GM10847 (cell line): ENCODE measurements around the gene DGKB.

Source experiments
- POLR2A ChIP-seq: IDR thresholded peaks from 2 replicates; pipeline ENCODE4 v1.6.1; 2011; ENCODE audit not compliant: insufficient read length; ENCODE audit errors: extremely low read depth

The DGKB gene

GRCh38 chr7:14902589-14903067 is at the start of gene DGKB:
Gene DGKB (minus strand): TSS chr7:14902751.
- no peak for TF ChIP-seq POLR2A

- TF ChIP-seq POLR2A: no peak
Observed at GRCh38 chr7:14950013-14950412, 47.5 kb upstream of the DGKB start.

GRCh38 chr7:14938181-14938580 is 35.6 kb upstream of the DGKB start:
- no peak for TF ChIP-seq POLR2A

GRCh38 chr7:14937581-14937980 is 35.0 kb upstream of the DGKB start:
- TF ChIP-seq POLR2A: no peak

GRCh38 chr7:14936554-14936953 is 34.0 kb upstream of the DGKB start:
- TF ChIP-seq POLR2A: no peak

- no peak for TF ChIP-seq POLR2A
Observed at GRCh38 chr7:14934839-14935238, 32.3 kb upstream of the DGKB start.

GRCh38 chr7:14931511-14932215 is 29.1 kb upstream of the DGKB start:
- no peak for TF ChIP-seq POLR2A

GRCh38 chr7:14924398-14924797 is 21.8 kb upstream of the DGKB start:
- TF ChIP-seq POLR2A: no peak

- TF ChIP-seq POLR2A: no peak
Observed at GRCh38 chr7:14911077-14911476, 8.5 kb upstream of the DGKB start.

- TF ChIP-seq POLR2A: no peak
Observed at GRCh38 chr7:14908697-14909096, 6.1 kb upstream of the DGKB start.

GRCh38 chr7:14905764-14906163 is 3.2 kb upstream of the DGKB start:
- TF ChIP-seq POLR2A: no peak

- no peak for TF ChIP-seq POLR2A
Observed at GRCh38 chr7:14900051-14900450, 2.5 kb downstream of the DGKB start.

GRCh38 chr7:14899030-14899429 is 3.5 kb downstream of the DGKB start:
- no peak for TF ChIP-seq POLR2A

GRCh38 chr7:14896461-14896860 is 6.1 kb downstream of the DGKB start:
- no peak for TF ChIP-seq POLR2A

- TF ChIP-seq POLR2A: no peak
Observed at GRCh38 chr7:14894826-14895225, 7.7 kb downstream of the DGKB start.

- no peak for TF ChIP-seq POLR2A
Observed at GRCh38 chr7:14892961-14893360, 9.6 kb downstream of the DGKB start.

GRCh38 chr7:14891289-14891688 is 11.3 kb downstream of the DGKB start:
- no peak for TF ChIP-seq POLR2A

GRCh38 chr7:14888962-14889361 is 13.6 kb downstream of the DGKB start:
- TF ChIP-seq POLR2A: no peak

GRCh38 chr7:14886533-14886932 is 16.0 kb downstream of the DGKB start:
- no peak for TF ChIP-seq POLR2A
